ENCODE results near the gene DLGAP1.

Gene DLGAP1

DNA sequence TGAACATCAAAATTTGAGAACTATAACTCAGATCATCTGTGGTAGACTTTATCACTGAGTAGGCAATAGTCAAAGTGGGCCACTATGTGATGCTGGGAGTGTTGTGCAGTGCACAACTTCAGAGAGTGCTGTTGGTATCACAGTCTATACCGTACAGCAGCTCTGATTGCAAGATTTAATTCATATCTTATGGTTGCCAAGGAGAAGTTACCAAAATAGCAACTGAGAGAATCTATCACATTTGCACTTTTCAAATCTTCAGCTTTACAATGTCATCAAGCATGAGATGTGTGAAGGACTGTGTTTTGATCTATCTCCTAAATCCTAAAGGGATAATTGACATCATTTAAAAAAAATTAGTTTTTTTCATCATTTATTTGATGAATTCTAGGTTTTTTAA, 216.1 kb downstream of the DLGAP1 start:
- no peak for DNase-seq (ENCODE audit: low spot score)

GRCh38 chr18:4237664-4238041, 217.5 kb downstream of the DLGAP1 start:
- DNase-seq (ENCODE audit: low spot score) = no peak

GRCh38 chr18:4236940-4237663, 218.0 kb downstream of the DLGAP1 start:
- DNase-seq (ENCODE audit: low spot score) = no peak

DNA sequence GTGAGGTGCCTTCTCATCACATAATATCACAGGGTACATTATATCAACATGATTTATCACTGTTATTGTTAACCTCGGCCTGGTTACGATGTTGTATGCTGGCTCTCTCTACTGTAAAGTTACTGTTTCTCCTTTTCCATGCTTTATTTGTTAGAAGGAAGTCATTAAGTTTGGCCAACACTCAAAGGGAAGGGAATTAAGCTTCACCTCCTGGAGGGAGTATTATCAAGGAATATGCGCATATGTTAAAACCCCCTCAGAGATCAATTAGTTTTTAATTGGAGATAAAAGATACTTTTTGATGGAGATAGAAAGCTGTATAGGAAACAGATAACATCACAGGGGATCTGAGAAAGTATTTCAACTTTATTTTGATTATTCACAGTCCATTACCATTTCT, 221.6 kb downstream of the DLGAP1 start:
- no peak for DNase-seq (ENCODE audit: low spot score)

GRCh38 chr18:4232656-4233055, 222.5 kb downstream of the DLGAP1 start:
- DNase-seq (ENCODE audit: low spot score) = no peak

GRCh38 chr18:4231260-4231659, 223.8 kb downstream of the DLGAP1 start:
- DNase-seq (ENCODE audit: low spot score) = no peak

DNA sequence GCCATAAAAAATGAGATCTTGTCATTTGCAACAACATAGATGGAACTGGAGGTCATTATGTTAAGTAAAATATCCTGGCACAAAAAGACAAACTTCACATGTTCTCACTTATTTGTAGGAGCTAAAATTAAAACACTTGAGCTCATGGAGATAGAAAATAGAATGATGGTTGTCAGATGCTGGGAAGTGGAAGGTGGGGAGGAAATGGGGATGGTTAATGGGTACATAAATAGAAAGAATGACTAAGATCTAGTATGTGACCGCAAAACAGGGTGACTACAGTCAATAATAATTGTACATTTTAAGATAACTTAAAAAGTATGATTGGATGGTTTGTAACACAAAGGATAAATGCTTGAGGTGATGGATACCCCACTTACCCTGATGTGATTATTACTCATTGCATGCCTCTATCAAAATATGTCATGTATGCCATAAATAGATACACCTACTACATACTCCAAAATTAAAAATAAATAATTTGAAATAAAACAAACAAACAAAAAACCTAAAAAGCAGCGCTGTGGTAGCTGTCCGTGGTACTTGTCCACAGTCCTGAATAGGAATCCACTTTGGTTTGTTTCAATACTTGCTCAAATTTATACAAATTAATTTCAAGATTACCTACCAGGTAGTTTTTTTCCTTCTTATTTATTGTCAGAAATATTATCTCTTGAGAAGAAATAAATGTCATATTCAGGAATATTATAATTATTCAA, 224.5 kb downstream of the DLGAP1 start:
- no peak for DNase-seq (ENCODE audit: low spot score)

- DNase-seq (ENCODE audit: low spot score) = no peak
Measured at GRCh38 chr18:4224031-4224704, 230.9 kb downstream of the DLGAP1 start.

DNA sequence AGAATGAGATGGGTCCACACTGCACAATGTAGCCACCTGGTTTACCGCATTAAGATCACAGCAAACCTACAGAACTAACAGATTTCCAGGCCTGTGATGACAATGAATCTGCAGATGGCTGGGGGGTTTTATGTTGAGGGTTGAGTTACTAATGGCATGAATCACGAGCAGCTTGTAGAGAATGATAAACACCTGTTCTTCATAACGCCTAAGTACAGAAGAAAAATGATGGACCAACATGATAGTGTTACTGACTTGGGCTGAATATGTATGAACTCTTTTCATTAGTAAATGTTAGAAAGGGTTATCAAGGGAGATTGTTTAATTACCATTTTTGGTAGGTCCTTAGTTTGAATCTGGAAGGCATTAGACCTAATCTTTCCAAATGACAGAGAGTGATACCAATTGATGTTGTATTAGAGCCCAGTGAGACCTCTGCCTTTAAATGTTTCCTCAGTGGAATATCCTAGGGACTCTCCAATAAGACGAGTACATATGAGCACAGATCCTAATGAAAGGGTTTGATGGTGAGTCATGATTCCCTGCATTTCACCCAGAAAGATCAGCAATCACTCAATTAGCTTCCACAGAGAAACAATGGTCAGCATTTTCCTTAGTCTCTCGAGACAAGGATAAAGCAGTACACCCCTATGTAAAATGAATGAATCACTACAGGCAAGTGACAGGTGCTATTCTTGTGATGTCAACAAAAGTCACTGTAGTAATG, 243.8 kb downstream of the DLGAP1 start:
- DNase-seq (ENCODE audit: low spot score) = no peak

DNA sequence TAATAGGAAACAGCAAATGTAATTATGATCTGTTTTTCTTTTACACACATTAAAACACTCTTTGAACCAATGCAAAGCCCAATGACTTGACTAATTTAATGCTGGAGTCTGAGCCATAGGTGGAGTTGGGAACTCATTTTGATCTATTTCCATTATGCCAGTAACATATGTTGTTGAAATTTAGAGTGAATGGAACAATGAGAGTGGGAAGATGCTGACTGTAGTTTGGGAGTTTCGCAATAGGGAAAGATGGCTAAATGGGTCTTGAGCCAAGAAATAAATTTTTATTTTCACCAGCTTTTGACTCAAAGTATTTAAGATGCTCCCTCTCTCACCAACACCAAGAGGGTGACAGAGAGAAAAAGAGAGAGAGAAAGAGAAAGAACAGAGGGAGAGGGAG, 246.7 kb downstream of the DLGAP1 start:
- DNase-seq (ENCODE audit: low spot score) = no peak

- no peak for DNase-seq (ENCODE audit: low spot score)
Measured at GRCh38 chr18:4207383-4207985, 247.6 kb downstream of the DLGAP1 start.

DNA sequence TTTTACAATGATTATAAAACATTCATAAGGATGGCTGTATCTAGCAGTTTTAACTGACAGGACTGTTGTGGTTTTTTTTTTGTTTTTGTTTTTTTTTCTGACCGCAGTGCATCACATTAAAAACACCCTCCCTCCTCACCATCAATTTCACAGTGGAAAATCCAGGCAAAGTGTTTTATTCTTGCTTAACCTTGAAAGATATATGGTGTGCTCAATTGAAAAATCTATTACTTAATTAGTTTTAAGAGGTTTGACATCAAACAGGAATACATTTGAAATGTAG, 250.7 kb downstream of the DLGAP1 start:
- DNase-seq (ENCODE audit: low spot score) = no peak

- DNase-seq (ENCODE audit: low spot score) = no peak
Measured at GRCh38 chr18:4203568-4204437, 251.3 kb downstream of the DLGAP1 start.

GRCh38 chr18:4200399-4200798, 254.7 kb downstream of the DLGAP1 start:
- DNase-seq (ENCODE audit: low spot score) = no peak

- DNase-seq (ENCODE audit: low spot score) = no peak
Measured at GRCh38 chr18:4198956-4199355, 256.2 kb downstream of the DLGAP1 start.

DNA sequence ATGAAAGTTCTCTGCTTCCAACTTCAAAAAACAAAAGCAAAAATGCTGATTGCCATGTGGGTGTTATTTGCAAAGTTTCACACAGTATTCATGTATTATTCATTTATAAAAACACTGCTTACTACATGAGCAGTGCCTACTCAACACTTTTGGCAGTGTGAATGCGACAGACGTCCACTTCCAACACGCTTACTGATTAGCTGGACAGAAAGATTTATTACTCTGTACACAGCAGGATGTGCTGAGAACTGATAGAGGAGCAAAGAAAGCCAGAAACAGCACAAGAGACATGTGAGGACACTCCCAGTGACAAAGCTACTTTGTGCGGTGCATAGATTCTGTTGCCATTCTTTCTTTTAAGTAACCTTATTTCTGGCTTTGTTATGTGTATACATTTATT, 258.8 kb downstream of the DLGAP1 start:
- DNase-seq (ENCODE audit: low spot score) = no peak

DNA sequence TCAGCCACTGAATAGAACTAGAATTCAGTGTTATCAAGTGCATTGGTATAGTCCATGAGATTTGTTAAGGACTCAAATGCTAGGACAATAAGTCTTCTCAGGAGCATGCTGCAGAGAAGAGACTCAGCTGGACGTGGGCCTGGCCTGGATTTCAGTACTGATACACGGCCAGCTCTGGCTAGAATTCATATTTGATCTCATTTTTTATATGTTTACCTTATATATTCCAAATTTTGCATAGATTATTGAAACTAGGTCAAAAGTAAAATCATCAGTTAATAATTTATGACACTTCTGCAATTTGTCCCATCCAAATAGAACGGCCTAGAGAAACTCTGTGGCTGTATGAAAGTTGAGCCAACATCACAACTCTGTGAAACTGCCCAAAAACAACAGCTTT, 262.0 kb downstream of the DLGAP1 start:
- DNase-seq (ENCODE audit: low spot score) = no peak

DNA sequence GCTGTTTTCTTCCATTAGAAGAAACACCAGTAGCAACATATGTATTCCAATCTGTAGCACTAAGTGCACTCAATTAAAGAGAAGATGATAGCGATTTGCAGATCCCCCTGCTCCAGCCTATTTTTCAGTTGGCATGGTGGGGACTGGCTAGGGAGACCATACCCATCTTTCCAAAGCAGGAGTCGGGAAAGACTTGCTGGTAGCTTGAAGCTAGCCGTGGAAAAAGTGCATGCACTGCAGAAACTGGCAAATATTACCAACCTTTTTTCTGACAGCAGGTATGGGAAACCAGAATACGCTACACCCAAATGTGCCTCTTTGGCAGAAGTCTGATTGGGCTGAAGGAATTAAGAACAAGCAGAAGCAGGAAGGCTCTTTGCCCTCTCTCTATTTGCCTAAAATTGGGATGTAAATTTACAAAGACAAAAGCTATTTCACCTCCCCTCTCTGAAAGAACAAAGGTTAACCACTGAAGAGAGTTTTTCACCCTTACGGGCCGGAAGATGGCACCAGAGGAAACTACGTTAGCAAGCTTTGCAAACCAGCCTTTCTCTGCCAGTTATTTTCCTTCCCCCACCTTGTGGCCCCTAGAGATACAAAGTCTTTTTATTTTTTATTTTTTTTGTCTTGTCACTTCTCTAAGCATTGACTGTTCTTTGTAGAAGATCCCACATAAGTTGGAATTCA, 273.1 kb downstream of the DLGAP1 start:
- DNase-seq (ENCODE audit: low spot score) = no peak

DNA sequence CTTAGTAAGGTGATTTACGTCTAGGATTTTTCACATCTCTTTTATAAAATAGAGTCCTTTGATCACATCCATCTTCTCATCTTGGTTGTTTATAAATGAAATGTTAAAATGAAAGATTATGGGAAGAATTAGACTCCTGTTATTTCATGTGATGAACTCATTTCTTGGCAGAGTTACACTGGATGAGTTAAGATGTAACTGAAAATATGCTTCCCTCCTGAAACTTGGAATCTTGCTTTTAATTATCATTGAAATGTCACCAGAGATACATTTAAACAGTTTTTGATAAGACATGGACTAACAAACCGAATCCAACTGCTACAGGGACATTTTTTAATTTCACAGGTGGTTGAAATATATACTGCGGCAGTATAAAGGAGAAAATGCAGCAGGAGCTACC, 274.0 kb downstream of the DLGAP1 start:
- no peak for DNase-seq (ENCODE audit: low spot score)

DNA sequence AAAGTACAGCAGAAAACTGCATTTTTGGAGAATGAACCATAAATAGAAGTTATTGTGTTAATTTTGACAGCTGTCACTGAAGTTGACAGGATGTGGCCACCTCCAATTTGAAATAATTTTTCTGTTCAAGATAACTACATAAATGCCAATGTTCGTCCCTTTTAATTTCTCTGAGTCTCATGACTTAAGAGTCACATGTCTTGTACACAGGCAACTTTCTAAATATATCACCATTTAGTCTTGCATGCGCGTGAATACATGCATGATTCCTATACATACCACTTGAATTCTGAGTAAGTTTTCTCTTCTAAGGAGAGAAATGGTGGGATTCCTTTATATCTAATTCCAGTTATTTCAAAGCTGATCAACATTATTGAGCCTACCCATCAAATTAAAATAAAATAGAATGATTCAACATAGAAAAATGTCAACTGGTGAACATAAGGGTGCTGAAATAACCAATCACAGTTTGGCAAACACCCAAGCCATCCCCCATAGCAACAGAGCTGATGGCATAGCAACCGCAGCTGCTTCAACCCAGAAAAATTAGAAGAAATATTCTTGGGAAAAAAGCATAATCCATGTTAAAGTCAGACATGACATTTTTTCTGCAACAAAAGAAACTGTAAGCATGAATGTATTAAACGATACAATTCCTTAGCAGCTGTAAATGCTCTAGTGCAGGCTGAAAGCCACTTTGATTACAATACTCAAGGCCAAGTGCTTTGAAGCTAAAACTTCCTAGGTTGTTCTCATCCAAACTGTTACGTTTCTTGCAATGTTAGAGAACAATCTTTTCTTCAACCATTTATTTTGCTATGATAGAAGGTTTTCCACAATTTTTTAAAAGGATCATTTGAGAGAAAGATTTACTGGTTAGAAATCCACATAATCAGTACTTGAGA, 282.7 kb downstream of the DLGAP1 start:
- DNase-seq (ENCODE audit: low spot score) = no peak

All from CD4-positive, alpha-beta T cell treated with Interleukin-2 at 100 ng/mL for 4 hours (primary cell).